Subcutaneous adipose tissue (tissue), 4 donors: ENCODE measurements around the gene ABCA12. TPM values are rescaled to one million over a fixed set of nuclear protein-coding genes. Genes with fewer than 3 reads are reported as not detected.

Experiments used
- total RNA-seq, 4 donors: library from RNA; depleted of rRNA; stranded (reverse); fragments of >200 nt; gene quantifications; one replicate each; pipeline ENCODE4 v1.1.0, GENCODE V29; 2016
- TF ChIP-seq, protein P1 (sequence below): fragments of 450-650 bp; IDR thresholded peaks from one replicate; pipeline ENCODE4 v1.5.1; 2016; ENCODE audit warnings: low read depth, mild to moderate bottlenecking, control low read depth, antibody characterized with exemption, moderate library complexity

Gene ABCA12
- total RNA-seq, 4 donors from 2014 or later, result not detected

DNA sequence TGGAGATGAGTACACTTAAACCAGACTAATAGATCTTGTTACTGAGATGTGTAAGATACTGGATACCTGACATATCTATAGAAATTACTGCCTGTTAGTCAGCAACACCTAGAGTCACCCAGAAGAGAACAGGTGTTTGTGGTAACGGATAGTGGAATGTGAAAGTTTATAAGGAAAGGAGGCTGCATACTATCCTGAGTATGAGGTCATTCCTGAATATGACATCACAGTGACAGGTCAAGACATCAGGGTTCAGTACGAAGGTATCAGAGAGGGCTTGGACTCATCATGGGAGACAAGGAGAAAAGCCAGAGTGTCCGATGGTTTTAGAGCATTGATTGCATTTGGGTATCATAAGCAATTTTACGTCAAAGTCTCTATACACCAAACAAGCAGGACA, 55.3 kb downstream of the ABCA12 start:
- TF ChIP-seq, protein P1, sequence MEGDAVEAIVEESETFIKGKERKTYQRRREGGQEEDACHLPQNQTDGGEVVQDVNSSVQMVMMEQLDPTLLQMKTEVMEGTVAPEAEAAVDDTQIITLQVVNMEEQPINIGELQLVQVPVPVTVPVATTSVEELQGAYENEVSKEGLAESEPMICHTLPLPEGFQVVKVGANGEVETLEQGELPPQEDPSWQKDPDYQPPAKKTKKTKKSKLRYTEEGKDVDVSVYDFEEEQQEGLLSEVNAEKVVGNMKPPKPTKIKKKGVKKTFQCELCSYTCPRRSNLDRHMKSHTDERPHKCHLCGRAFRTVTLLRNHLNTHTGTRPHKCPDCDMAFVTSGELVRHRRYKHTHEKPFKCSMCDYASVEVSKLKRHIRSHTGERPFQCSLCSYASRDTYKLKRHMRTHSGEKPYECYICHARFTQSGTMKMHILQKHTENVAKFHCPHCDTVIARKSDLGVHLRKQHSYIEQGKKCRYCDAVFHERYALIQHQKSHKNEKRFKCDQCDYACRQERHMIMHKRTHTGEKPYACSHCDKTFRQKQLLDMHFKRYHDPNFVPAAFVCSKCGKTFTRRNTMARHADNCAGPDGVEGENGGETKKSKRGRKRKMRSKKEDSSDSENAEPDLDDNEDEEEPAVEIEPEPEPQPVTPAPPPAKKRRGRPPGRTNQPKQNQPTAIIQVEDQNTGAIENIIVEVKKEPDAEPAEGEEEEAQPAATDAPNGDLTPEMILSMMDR, result no peak

DNA sequence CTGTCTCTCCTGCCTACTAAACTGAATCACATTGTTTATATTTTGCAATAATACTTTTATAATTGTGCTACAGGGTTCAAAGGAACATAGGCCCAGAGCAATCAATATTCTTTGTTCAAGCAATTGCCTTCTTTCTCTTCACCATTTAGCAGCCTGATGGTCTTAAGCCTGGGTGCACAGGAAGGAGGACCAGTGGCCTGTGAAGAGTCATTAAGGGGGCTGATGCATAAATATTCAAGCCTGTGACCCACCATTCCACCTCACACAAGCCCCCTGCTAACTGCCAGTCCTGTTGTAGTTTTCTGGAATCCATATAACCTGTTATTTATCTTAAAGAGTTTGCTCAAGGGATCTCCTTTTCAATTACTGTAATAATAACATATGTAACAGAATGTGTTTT, 56.0 kb downstream of the ABCA12 start:
- TF ChIP-seq, protein P1, result no peak

DNA sequence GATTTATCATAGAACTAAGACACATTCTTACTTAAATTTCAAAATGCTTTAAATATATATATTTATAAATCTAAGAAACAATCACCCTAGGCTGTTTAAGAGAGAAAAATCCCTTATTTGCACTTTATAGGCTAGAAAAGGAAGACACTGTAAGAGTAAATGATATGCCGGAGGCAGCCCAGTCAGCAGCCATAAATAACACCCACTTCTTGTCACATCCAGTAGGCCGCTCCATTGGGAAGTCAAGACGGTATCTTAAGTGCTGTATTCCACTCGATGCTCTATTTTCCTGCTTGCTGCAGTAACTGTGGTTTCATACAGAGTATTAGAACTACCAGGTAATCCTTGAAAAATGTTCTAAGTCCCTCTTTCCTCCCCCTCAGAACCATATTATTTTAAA, 57.9 kb downstream of the ABCA12 start:
- TF ChIP-seq, protein P1, result no peak

DNA sequence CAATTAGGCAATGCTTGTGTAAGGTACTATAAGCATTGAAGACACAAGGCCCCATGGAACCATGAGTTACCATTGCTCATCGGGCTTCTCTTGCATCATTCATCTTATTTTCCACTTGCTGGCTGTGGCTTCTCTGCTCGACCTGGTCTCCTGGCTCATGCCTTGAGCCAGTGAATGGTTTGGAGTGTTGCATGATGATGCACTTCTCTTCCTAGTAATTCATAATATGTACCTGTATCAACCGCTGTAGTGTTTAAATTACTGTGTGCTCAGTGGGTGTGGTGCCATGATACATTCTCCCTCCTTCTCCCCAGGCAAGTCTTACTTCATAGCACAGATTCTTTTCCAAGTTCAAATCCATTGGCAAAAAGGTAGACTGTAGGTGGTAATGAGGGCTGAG, 66.8 kb downstream of the ABCA12 start:
- TF ChIP-seq, protein P1, result no peak

DNA sequence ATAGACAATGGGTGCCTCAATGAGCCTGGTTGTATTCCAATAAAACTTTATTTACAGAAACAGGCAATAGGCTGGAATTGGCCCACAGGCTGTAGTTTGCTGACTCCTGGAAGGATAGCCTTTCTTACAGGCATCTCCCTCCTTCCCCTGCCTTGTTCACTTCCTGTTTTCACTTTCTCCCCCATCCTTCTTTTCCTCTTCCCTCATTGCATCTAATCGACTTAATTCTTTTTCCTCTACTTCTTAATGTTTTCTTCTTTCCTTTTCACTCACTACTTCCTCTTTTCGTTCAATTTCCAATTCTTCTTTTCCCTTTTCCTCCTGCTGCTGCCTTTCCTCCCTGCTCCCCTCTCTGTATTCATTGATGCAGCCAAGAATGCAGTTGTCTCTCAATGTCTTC, 70.0 kb downstream of the ABCA12 start:
- TF ChIP-seq, protein P1, result no peak

DNA sequence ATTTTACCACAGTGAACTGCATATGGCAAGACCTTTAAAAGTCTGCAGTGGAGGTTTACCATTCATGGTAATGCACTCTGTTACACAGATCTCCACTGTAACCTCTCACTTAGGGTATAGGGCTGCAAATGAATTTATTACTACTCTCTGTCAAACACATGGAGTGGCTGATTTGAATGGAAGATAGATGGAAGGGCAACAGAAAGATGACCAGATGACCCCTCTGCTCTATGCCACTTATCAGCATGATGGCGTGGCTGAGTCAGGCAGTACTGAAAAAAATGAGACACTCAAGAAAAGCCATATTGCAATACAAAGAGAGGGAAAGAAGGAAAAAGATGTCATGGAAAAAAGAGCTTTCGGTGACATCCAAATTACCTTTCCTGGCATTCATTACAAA, 72.3 kb downstream of the ABCA12 start:
- TF ChIP-seq, protein P1, result no peak

DNA sequence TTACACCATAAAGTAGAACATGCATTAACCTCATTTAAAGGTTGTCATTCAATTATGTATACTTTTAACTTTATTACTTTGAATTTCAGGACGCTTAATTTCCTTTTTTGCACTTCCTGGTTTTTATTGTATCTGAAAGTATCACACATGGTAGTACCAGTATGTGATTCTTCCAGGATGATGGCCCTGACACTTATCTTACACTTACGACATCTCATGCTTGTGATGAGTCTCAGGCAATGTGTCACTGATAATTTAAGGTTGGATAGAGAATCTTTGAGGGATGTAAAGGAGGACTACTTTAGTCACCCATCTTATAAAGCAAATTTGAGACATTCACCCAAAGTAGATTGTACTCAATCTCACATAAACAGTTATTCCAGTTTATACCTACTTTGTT, 74.9 kb downstream of the ABCA12 start:
- TF ChIP-seq, protein P1, result no peak
